HG03135 (cell line): ENCODE measurements around the gene DENND6B.
"Not testable (repeated sequence)": the region's sequence is repeated elsewhere in the genome, so short reads cannot be mapped to it uniquely, and the experiment has no call there.

ENCODE experiments used
- ATAC-seq: cut with Tn5 transposase; IDR thresholded peaks from one replicate; pipeline ENCODE4 v1.9.1; 2021; ENCODE audit warnings: mild to moderate bottlenecking, moderate library complexity; ENCODE audit not compliant: unreplicated experiment

DENND6B gene, protein sequence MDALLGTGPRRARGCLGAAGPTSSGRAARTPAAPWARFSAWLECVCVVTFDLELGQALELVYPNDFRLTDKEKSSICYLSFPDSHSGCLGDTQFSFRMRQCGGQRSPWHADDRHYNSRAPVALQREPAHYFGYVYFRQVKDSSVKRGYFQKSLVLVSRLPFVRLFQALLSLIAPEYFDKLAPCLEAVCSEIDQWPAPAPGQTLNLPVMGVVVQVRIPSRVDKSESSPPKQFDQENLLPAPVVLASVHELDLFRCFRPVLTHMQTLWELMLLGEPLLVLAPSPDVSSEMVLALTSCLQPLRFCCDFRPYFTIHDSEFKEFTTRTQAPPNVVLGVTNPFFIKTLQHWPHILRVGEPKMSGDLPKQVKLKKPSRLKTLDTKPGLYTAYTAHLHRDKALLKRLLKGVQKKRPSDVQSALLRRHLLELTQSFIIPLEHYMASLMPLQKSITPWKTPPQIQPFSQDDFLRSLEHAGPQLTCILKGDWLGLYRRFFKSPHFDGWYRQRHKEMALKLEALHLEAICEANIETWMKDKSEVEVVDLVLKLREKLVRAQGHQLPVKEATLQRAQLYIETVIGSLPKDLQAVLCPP

DNA sequence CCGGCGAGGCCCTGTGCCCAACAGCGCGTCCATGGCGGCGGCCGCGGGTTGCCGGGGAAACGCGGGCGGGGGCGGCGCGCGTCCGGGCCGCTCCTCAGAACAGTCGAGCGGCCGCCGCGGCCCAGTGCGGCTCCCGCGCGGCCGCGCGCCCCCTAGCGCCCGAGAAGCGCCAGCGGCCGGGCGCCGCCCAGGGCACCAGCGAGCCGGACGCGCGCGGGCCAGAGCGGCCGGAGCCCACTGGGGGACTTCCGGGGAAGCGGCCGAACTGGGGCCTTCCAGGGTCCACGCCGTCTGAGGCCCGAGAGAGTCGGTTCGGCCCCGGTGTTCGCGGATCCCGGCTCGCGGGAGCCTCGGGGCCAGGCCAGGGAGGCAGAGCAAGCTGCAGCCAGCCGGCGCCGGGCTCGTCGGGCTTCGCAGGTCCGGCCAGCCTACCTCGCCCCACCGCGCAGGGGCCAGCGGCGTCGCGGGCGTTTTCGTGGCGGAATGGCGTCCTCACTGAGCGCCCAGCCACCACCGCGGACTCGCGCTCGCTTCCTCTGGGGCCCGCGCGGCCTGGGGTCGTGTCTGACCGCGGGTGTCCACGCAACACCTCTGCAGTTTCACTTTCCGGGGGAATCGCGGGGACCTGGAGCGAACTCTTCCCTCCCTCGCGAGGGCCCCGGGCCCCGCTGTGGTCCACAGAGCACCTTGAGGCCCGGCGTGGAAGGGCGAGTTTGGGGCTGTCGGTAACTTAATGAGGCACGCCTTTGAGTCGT, at the start of gene DENND6B:
Gene DENND6B, minus strand, starts transcription at position 57 of the 755 bp plus-strand sequence. Its CDS starts 24 bp downstream, at position 33.
- peak; percentile 72 for ATAC-seq

DNA sequence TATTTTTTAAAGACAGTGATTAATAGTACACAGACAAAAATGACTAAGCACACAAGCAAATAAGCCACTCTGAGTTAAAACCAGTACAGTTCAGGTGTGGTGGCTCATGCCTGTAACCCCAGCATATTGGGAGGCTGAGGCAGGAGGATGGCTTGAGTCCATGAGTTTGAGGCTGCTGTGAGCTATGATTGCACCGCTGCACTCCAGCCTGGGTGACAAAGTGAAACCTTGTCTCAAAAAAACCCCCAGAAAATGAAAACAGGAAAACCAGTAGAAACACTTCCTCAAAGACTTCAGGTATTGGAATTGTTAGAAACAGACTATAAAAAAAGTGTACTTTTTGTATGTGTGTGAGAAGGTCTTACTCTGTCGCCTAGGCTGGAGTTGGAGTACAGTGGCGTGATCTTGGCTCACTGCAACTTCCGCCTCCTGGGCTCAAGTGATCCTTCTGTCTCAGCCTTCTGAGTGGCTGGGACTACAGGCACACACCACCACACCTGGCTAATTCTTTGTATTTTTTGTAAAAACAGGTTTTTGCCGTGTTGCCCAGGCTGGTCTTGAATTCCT, 49.4 kb upstream of the DENND6B start:
- ATAC-seq = no peak

DNA sequence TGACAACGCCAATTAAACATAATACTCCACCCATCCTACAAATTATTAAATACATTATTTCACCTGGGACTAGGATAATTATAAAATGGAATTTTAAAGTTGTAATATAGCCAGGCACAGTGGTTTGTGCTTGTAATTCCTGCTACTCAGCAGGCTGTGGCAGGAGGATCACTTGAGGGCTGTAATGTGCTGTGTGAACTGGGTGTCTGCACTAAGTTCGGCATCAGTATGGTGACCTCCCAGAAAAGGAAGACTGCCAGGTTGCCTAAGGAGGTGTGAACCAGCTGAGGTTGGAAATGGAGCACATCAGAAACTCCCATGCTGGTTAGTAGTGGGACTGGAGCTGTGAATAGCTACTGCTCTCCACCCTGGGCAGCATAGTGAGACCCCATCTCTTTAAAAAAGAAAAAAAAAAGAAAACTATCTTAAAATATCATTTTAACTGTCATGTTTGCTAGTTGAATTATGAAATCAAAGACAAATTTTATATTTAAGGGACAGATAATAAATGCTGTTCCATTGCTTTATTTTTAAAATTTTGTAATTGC, 44.4 kb upstream of the DENND6B start:
- no peak for ATAC-seq

DNA sequence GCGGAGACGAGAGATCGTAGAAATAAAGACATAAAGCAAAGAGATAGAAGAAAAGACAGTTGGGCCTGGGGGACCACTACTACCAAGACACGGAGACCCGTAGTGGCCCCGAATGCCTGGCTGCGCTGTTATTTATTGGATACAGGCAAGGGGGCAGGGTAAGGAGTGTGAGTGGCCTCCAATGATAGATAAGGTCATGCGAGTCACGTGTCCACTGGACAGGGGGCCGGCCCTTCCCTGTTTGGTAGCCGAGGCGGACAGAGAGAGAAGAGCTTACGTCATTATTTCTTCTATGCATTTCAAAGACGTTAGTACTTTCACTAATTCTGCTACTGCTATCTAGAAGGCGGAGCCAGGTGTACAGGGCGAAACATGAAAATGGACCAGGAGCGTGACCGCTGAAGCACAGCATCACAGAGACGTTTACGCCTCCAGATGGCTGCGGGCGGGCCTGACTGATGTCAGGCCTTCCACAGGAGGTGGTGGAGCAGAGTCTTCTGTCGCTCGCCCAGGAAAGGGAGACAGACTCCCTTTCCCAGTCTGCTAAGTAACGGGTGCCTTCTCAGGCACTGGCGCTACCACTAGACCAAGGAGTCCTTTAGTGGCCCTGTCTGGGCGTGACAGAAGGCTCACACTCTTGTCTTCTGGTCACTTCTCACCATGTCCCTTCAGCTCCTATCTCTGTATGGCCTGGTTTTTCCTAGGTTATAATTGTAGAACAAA, 41.1 kb upstream of the DENND6B start:
- no peak for ATAC-seq

DNA sequence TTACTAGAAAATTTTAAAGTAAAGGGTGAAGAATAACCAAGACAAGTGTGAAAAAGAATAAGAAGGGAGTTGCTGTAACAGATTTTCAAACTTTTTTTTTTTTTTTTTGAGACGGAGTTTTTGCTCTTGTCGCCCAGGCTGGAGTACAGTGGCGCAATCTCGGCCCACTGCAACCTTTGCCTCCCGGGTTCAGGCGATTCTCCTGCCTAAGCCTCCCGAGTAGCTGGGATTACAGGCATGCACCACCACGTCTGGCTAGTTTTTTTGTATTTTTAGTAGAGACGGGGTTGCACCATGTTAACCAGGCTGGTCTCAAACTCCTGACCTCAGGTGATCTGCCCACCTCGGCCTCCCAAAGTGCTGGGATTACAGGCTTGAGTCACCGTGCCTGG, 37.0 kb upstream of the DENND6B start:
- ATAC-seq = not testable (repeated sequence)

DNA sequence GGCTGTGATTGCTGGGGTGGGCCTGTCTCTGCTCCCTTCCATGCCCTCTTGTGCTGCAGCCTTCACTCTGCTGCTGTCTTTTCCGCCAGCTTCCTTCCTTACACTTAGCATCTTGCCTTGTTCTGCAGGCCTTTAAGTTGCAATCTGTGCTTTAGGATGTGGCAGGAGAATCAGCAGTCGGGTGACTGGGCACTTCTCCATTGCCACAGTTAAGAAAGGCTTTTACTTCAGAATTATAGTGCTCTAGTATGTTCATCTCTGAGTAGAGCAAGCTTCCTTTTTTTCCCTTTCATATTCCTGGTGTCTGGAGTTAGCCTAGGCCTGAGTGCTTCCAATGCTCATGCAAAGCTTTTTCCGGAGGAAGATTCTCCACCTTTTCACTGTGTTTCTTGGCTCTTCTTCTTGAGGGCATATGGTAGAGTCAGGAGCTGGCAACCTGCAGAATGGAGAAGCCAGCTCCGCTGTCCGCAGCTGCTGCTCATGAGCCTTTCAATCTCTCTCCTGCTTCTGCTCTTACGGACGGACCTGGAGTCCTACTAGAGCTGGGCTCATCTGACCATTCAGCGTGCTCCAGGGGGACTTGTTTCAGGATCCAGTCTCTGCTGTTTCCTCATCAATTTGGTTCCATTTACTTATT, 36.5 kb upstream of the DENND6B start:
- no peak for ATAC-seq

DNA sequence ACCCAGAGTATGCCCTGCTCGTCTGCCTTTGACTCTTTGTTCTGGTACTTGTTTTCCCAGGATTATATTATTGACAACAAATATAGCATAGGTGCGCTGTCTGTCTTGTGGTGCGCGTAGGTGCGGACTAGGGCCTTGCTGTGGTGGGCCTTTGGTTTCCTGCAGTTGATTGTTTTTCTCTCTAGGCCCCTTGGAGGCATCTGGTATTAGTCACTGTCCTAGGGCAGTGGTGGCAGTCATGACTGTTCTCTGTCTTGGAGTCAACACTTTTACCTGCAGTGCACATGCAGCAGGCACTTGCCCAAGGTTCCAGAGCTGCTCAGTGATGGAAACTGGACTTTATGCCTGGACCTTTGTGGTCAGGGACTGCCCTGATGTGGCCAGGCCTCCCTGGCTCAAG, 34.9 kb upstream of the DENND6B start:
- no peak for ATAC-seq

DNA sequence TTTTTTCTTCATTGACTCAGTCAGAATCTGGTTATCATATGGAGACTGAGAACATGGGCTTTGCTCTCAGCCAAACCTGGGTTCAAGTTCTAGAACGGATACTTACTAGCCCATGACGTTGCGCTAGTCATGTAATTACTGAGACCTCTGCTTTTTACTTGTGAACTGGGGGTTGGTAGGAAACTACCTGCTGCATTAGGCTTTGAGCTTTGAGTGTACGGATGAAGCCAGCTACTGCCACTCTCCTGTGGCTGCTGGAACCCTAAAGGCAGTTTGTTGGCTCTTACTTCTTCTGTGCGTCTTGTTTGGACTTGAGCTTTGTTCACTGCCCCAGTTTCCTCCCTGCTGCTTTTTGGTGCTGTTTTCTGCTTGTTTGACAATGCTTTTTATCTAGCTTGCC, 34.4 kb upstream of the DENND6B start:
- no peak for ATAC-seq

DNA sequence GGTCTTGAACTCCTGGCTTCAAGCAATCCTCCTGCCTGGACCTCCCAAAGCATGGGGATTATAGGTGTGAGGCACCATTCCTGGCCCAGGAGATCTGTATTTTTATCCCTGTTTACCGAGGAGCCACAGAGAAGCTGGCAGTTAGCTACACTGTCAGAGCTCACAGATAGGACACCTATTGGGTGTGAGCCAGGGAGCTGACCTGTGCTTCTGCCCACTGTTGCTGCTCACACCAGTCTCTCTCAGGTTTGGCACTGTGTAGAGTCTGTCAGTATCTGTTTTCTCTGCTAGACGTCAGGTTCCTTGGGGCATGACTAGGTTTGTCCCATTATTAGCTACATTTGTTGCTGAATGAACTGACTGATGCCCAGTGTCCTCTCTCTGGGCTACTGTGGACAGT, 33.8 kb upstream of the DENND6B start:
- ATAC-seq = no peak

DNA sequence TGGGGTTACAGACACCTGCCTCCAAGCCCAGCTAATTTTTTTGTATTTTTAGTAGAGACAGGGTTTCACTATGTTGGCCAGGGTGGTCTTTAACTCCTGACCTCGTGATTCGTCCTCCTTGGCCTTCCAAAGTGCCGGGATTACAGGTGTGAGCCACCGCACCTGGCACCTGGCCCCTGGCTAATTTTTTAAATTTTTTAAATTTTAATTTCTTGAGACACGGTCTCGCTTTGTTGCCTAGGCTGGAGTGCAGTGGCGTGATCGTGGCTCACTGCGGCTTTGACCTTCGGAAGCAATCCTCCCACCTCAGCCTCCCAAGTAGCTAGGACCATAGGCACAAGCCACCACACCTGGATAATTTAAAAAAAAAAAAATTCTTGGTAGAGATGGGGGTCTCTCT, 30.9 kb upstream of the DENND6B start:
- ATAC-seq = no peak

DNA sequence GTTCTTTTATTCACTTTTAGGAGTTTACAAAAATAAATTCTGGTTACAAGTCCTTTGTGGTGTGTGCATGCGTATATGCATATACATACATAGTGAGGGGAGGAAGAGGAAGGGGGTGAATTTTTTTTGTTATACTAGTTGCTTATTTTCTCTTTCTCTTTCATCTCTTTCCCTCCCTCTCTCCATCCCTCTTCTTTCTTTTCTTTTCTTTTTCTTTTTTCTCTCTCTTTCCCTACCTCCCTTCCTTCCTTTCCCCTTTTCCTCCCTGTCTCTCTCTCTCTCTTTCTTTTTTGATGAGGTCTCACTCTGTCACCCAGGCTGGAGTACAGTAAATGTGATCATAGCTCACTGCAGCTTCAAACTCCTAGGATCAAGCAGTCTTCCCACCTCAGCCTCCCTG, 30.4 kb upstream of the DENND6B start:
- ATAC-seq = no peak

DNA sequence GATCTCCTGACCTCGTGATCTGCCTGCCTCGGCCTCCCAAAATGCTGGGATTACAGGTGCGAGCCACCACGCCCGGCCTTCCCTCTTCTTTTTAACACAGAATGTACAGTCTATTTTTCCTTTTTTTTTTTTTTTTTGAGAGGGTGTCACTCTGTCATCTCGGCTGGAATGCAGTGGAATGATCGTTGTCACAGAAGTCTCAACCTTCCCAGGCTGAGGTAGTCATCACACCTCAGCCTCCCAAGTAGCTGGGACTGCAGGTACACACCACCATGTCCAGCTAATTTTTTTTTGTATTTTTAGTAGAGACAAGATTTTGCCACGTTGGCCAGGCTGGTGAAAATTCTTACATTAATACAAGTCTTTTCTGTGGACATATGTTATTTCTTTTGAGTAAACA, 29.4 kb upstream of the DENND6B start:
- ATAC-seq = no peak

DNA sequence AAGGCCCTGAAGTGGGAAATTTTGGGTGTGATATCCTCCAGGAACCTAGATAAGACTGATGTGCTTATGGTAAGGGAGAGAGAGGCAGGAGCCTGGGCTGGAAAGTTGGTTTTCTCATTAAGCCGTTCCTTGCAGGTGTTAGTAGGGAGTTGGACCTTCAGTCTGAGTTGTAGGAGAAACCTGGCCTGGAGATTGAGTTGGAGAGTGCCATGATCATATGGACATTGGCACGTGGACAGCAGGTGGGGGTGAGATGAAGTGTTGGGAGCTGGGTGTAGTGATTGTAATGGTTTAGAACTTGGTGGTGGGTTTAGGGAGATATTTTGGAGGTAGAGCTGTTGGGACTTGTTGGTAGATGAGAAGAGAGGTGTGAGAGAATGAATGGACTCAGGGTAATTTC, 21.2 kb upstream of the DENND6B start:
- no peak for ATAC-seq

DNA sequence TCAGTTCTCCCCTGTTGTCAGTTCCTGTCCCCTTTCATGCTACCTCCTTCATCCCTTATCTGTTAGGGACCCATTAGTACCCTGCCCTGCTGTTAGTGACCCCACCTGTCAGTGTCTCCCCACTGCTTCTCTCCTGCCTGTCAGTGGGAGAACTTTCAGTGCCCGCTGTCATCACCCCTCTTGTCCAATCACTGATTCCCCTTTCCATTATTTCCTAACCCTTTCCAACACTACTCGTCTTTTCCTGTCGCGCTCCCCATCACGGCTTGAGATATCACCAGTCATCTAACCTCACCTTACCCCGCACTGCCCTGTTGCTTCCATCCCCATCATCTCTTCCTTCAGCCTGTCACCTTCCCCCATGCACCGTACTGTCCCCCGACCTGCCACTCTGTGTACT, 20.3 kb upstream of the DENND6B start:
- ATAC-seq = no peak

DNA sequence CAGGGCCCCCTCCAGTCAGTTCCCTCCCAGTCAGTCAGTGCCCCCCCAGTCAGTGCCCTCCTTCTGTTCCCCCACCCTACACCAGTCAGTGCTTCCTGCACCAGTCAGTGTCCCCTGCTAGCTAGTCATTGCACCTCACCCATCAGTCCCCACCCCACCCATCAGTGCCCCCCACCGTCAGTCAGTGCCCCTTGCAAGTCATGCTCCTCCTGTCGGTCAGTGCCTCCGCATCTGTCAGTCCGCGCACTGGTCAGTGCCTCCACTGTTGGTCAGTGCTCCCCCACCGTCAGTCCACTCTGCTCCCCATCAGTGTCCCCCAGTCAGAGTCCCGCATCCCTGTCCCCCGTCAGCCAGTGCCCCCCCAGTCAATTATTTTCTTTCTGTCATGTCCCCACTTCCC, 19.7 kb upstream of the DENND6B start:
- ATAC-seq = no peak

DNA sequence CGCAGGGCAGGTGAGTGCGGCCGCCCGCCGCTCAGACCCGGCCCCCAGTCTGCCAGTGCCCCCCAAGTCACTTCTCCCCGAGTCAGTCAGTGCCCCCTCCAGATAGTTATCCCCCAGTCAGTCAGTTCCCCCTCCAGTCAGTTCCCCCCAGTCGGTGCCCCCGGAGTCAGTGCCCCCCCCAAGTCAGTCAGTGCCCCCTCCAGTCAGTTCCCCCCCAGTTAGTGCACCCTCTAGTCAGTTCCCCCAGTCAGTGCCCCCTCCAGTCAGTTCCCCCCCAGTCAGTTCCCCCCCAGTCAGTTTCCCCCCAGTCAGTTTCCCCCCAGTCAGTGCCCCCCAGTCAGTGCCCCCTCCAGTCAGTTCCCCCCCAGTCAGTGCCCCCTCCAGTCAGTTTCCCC, 16.7 kb upstream of the DENND6B start:
- ATAC-seq = no peak

DNA sequence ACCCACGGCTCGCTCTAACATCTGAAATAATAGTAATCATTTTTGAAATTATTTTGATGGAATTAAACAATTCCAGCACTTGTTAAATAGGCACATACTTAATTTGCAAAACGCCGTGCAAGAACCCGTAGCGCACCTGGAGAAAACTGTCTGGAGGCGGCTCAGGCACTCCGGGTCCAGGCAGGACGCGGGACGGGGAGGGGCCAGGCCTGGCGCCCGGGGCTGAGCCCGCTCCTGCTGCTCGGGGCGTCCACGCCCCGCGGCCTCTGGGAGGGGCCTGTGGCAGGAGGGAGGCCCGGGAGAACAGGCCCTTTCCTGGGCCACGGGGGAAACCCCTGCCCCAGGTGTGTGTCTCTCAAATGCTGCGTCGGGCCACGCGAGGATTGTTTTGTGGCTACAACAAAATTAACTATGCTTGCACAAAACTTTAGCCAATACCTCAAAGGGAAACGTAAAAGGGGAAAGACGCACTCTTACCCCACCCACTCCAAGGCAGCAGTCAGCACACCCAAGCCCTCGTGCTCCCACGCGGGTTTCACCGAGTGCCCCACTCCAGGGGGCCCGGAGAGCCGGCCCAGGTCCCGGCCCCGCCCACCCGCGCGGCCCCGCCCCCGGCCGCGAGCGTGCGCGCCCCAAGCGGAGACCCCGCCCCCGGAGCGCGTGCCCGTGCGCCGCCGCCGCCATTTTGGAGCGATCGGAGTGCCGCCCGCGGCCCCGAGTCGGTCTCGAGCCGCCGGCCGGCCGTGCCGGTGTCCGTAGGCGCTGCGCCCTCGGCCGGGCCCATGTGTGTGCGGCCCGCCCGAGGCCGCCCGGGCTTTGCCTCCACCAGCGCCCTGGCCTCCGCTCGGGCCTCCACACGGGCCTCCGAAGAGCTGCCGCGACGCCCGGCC, 16.1 kb upstream of the DENND6B start, which contains the start of gene PPP6R2:
Gene PPP6R2, plus strand, starts transcription at position 677 of the 890 bp plus-strand sequence. CDS start 50,582 bp downstream, outside the sequence.
- peak; percentile 66 for ATAC-seq

DNA sequence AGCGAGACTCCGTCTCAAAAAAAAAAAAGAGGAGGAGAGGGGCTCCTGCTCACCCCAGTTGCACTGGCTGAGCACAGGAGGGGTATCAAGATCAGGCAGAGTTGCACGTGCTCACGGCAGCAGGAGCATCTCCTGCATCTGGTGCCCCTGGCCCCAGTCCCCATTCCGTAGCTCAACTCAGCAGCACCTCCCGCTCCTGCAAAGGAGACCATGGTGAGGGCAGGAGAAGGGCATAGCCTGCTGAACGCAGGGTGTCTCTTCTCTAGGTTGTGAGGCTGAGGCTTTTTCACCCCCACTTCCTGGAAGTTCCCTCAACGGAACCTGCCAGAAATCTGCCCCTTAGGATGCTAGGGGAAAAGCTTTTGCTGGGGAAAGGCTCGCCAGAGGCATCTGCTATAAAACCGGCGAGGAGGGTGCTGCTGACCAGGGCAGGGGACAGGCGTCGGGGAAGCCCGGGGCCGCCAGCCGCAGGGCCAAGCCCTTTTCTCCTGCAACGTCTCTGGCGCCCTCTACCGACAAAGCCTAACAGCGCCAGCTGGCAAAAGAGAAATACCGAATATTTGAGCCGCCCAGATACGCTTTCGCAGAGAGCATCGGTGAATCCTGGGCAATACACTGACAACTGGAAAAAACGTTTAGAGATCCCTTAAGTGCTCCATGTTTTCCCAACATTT, 15.3 kb upstream of the DENND6B start:
- peak; percentile 59 for ATAC-seq
